NT2/D1 (cell line): ENCODE data around the gene CIROP.

Source experiments
- SUZ12 ChIP-seq: IDR thresholded peaks from 2 replicates; pipeline ENCODE4 v1.6.1; 2011; ENCODE audit not compliant: insufficient read length, insufficient read depth; ENCODE audit errors: extremely low read depth
- YY1 ChIP-seq: IDR thresholded peaks from 2 replicates; pipeline ENCODE4 v1.6.1; 2011; ENCODE audit not compliant: insufficient read length, insufficient read depth
- ZNF274 ChIP-seq: IDR thresholded peaks from 2 replicates; pipeline ENCODE4 v1.6.1; 2011; ENCODE audit warnings: mild to moderate bottlenecking, low read depth, low read length

DNA sequence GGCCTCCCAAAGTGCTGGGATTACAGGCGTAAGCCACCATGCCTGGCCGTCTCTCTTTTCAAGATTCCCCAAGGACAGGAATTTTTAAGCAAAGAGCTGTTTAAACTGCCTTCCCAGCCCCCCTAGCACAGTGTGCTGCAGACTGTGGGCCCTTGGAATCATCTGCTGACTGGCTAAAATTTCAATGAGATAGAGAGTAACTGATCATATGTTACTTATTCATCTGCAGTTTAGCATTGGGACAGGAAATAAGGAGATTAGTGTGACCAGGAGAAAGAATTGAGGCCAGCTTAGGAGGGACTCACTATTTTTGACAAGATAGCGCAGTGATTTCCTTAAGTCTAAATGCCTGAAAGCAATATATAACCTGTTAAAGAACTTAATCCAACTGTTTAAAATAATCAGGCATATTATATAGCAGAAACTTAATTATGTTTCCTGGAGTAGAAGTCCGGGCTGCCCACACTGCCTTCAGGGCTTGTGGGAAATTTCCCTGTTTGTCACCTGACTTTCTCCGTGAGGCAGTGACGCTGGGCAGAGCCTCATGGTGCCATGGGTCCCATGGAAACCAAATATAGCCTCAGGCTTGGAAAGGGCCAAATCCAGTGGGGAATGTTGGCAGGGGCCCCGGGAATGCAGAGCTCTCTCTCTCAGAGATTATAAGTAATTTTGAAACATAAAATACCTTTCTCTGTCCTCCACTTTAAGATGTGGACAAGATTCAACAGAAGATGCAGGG is 37.1 kb upstream of the CIROP start:
- TF ChIP-seq ZNF274, result no peak
- TF ChIP-seq SUZ12, result no peak
- no peak for TF ChIP-seq YY1
